SIG-M5 (cell line): Measurements from ENCODE around the gene RGS1.

Source experiments
- DNase-seq: peaks from one replicate; lab custom pipeline; 2025; lab: John Stamatoyannopoulos, UW

The RGS1 gene

GRCh38 chr1:192553741-192554140, 21.8 kb upstream of the RGS1 start:
- no peak for DNase-seq

- DNase-seq, result no peak
These were observed 20.7 kb upstream of the RGS1 start for GRCh38 chr1:192554904-192555303.

GRCh38 chr1:192555399-192555798, 20.2 kb upstream of the RGS1 start:
- no peak for DNase-seq

- no peak for DNase-seq
These were observed 17.6 kb upstream of the RGS1 start for GRCh38 chr1:192557841-192558595.

GRCh38 chr1:192559115-192560006, 16.2 kb upstream of the RGS1 start:
- peak; percentile 47 for DNase-seq

- DNase-seq, result no peak
These were observed 14.3 kb upstream of the RGS1 start for GRCh38 chr1:192561301-192561700.

- no peak for DNase-seq
These were observed 12.4 kb upstream of the RGS1 start for GRCh38 chr1:192563129-192563528.

GRCh38 chr1:192564099-192564498, 11.5 kb upstream of the RGS1 start:
- DNase-seq, result no peak

- no peak for DNase-seq
These were observed 9.6 kb upstream of the RGS1 start for GRCh38 chr1:192565946-192566345.

- DNase-seq, result no peak
These were observed 8.9 kb upstream of the RGS1 start for GRCh38 chr1:192566657-192567056.

GRCh38 chr1:192568063-192568462, 7.5 kb upstream of the RGS1 start:
- DNase-seq, result no peak

GRCh38 chr1:192571668-192572067, 3.9 kb upstream of the RGS1 start:
- no peak for DNase-seq

- DNase-seq, result no peak
These were observed 2.1 kb upstream of the RGS1 start for GRCh38 chr1:192573499-192573898.

- no peak for DNase-seq
These were observed 1.5 kb upstream of the RGS1 start for GRCh38 chr1:192574073-192574472.

GRCh38 chr1:192576190-192577144, 894 bp downstream of the RGS1 start:
- DNase-seq, result no peak

- DNase-seq, result no peak
These were observed 1.9 kb downstream of the RGS1 start for GRCh38 chr1:192577145-192578140.

- no peak for DNase-seq
These were observed 2.8 kb downstream of the RGS1 start for GRCh38 chr1:192578144-192578909.

GRCh38 chr1:192579010-192579738, 3.6 kb downstream of the RGS1 start:
- DNase-seq, result no peak

- DNase-seq, result no peak
These were observed 4.9 kb downstream of the RGS1 start for GRCh38 chr1:192580351-192580962.
